Spinal cord (tissue), 10 donors: ENCODE data around the gene OTUD5. TPM values are rescaled to one million over a fixed set of nuclear protein-coding genes. Genes with fewer than 3 reads are reported as not detected.

ENCODE experiments used
- DNase-seq, 6 donors: peaks; one replicate each; pipeline versions ENCODE4 v3.0.0 to v3.0.0-alpha.2; 2013 to 2015; ENCODE audit warnings: low spot score in 6 of 6, low read depth in 4 of 6
- H3K27ac ChIP-seq: one replicate; pipeline ENCODE4 v1.5.1; 2013; ENCODE audit warnings: low read depth, low read length, control low read depth
- H3K27me3 ChIP-seq: one replicate; pipeline ENCODE4 v1.6.1; 2013; ENCODE audit warnings: low read length; ENCODE audit not compliant: control insufficient read depth, insufficient read depth
- H3K36me3 ChIP-seq: one replicate; pipeline ENCODE4 v1.6.1; 2013; ENCODE audit warnings: low read length; ENCODE audit not compliant: control insufficient read depth, insufficient read depth
- H3K4me1 ChIP-seq: one replicate; pipeline ENCODE4 v1.6.1; 2013; ENCODE audit warnings: low read length; ENCODE audit not compliant: control insufficient read depth, insufficient read depth
- H3K4me3 ChIP-seq: one replicate; pipeline ENCODE4 v1.5.1; 2013; ENCODE audit warnings: low read depth, low read length, control low read depth
- H3K9me3 ChIP-seq: one replicate; pipeline ENCODE4 v1.6.1; 2013; ENCODE audit warnings: low read length; ENCODE audit not compliant: control insufficient read depth, insufficient read depth
- WGBS: methylation state at CpG from one replicate; pipeline ENCODE4 v1.1.5; 2013; ENCODE audit warnings: missing lambda C conversion rate; ENCODE audit not compliant: insufficient coverage; 5-methylcytosine and 5-hydroxymethylcytosine counted together
- polyA plus RNA-seq, 2 donors: library from polyadenylated mRNA; unstranded; fragments of 120-200 nt; gene quantifications; one replicate each; pipeline ENCODE4 v1.2.1, GENCODE V29; 2013; ENCODE audit not compliant: insufficient read length in 2 of 2
- total RNA-seq, 2 donors: library from RNA; depleted of rRNA in 1 of 2; stranded (reverse); fragments of 120-200 nt in 1 of 2; fragments of >200 nt in 1 of 2; gene quantifications; one replicate each; pipeline versions ENCODE4 v1.2.3 to v1.2.4, GENCODE V29; 2013 to 2014
- donor health status: healthy.

OTUD5 gene
- total and polyA plus RNA-seq, 4 donors, result 27.9 to 81.4 (median 54.8) TPM

DNA sequence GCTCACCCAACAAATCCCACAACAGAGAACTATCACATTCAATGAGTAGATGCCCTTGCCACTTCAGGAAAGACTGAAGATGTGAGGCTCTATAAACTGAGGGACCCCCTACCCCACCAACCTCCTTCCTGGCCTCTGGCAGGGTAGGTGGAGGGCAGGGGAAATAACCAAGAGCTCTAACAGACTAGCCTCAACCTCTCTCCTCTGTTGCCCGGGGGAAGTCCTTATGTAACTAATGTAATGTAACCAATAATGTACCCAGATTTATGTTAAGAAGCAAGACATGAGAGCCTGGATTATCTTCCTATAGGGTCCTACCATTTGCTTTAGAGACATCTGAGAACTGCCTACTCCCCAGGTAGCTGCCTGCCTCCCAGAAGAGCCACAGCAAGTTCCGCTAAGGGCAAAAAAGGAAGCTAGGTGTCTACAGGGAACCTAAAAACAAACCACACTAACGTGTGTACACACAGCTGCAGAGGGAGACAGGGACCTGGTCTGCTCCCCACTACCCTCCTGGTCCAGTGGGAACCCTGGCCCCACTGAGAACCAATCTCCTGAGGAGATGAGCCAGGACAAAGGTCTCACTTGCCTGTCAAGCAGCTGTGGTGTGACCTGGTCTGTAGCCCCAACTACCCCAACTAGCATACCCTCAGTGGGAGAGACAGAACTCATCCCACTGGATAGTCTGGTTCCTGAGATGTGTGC is 17.7 kb downstream of the OTUD5 start:
- no peaks in the 10 kb centered on the region for H3K27me3 ChIP-seq
- no peak overlapping the region for H3K4me3 ChIP-seq
- H3K36me3 ChIP-seq, result peaks cover 4% of the 10 kb centered on the region
- H3K27ac ChIP-seq, result no peak overlapping the region
- 71% methylated on average over 2 of the region's 3 CpGs for WGBS
- H3K4me1 ChIP-seq, result no peaks in the 10 kb centered on the region
- DNase-seq, result no peak
- H3K9me3 ChIP-seq, result no peaks in the 10 kb centered on the region

DNA sequence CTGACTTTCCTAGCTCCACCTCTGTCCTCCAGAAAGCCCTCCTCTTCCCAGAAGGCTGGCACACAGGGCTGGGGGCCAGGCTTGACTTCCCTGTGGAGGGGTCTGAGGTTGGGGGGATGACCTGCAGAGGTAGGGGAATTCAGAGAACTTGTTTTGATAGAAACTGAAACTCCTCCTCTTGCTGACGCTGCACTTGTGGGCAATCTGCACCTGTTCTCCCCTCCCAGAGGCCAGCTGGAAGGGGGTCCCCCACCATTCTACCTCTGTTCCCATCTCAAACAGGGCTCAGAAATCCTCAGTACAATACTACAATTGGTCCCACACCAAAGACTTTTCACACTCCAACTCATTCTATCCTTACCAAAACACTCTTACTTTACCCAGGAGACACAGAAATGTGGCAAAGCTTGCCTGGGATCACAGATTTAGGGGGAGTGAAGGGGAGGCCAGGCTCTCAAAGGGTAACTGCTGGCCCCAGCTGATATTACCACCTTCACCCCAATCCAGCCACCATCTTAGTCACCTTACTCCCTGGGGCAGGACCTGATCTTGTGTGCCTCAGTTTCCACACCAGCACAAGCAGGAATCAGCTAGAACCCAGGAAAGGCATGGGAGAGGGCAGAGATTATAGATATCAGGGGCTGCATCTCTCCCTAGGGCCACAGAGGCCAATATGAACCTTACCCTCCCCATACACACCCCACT is 18.5 kb downstream of the OTUD5 start:
- peaks cover 9% of the 10 kb centered on the region for H3K36me3 ChIP-seq
- H3K9me3 ChIP-seq, result no peaks in the 10 kb centered on the region
- H3K27ac ChIP-seq, result no peak overlapping the region
- H3K4me1 ChIP-seq, result no peaks in the 10 kb centered on the region
- no peak for DNase-seq
- no peak overlapping the region for H3K4me3 ChIP-seq
- H3K27me3 ChIP-seq, result no peaks in the 10 kb centered on the region
- WGBS, result 47% methylated on average over 1 of the region's 1 CpG

DNA sequence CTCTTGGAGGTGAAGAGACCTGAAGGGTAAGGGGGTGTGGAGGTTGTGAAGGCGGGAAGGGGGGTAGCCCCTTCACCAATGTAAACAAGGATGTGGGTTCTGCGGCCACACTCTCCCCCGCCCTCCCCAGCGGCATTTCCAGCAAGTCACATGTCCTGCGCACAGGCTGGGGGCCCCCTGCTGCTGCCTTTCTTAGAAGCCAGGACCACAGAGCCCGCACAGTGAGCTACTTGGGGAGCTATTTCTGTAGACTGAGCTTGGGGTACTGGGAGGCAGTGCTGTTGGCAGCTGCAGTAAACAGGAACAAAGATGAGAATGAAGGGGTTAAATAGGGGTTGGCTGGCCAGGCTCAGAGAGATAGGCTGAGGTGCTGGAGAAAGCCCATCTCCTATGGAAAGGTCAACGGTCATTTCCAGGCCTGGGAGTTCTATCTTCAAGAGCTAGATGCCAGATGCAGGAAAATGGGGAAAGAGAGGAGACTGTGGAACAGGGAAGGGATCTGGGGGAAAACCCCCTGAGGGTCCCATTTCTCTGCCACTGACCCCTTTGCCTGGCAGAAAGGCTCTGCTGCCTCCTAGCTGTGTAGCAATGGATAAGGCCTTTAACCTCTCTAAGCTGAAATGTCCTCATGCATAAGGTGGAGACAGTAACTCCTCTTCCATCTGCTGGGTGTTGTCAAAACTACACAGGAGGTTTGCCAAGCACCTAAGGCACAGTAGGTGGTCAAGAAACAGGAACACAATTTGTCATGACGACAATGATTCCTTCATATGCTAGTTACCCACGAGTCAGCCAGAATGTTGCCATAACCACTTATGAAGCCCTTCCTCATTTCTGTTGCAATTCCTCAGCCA is 20.1 kb downstream of the OTUD5 start:
- Histone ChIP-seq H3K4me1 (no peaks in the 10 kb centered on the region), H3K27ac (no peak overlapping the region), H3K36me3 (peaks cover 11% of the 10 kb centered on the region), H3K9me3 (no peaks in the 10 kb centered on the region), H3K27me3 (no peaks in the 10 kb centered on the region), H3K4me3 (no peak overlapping the region)
- WGBS, result 37% methylated on average over 8 of the region's 9 CpGs
- DNase-seq, result no peak

- no peak for DNase-seq
- Histone ChIP-seq H3K9me3 (no peaks in the 10 kb centered on the region), H3K27ac (no peak overlapping the region), H3K4me1 (no peaks in the 10 kb centered on the region), H3K27me3 (no peaks in the 10 kb centered on the region), H3K4me3 (no peak overlapping the region), H3K36me3 (peaks cover 11% of the 10 kb centered on the region)
- WGBS, result 91% methylated on average over 7 of the region's 8 CpGs
Observed at GRCh38 chrX:48936429-48937053, 20.9 kb downstream of the OTUD5 start.

DNA sequence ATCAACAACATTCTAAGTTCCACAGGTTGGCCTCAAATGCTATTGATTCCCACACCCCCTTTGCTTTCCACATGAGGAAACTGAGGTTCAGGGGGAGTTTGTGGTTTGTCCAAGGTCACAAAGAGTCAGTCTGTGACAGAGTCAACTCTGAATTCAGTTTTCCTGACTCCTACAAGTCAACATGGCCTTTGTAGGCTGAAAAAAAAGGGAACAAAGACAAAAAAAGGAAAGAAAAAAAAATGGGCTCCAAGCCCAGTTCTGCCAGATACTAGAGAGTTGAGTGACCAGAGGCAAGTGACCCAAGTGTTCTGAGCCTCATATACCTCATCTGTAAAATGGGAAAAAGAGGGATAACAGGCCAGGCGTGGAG is 22.1 kb downstream of the OTUD5 start:
- no peak overlapping the region for H3K27ac ChIP-seq
- H3K4me3 ChIP-seq, result no peak overlapping the region
- WGBS, result no CpG with 5 or more reads among the region's 1 CpG
- H3K27me3 ChIP-seq, result no peaks in the 10 kb centered on the region
- peaks cover 2% of the 10 kb centered on the region for H3K9me3 ChIP-seq
- H3K4me1 ChIP-seq, result no peaks in the 10 kb centered on the region
- DNase-seq, result no peak
- H3K36me3 ChIP-seq, result peaks cover 15% of the 10 kb centered on the region

GRCh38 chrX:48934581-48935300 is 22.7 kb downstream of the OTUD5 start:
- H3K27ac ChIP-seq, result no peak overlapping the region
- H3K27me3 ChIP-seq, result no peaks in the 10 kb centered on the region
- H3K9me3 ChIP-seq, result peaks cover 2% of the 10 kb centered on the region
- H3K4me1 ChIP-seq, result no peaks in the 10 kb centered on the region
- peaks cover 15% of the 10 kb centered on the region for H3K36me3 ChIP-seq
- H3K4me3 ChIP-seq, result no peak overlapping the region
- DNase-seq, result no peak
- 60% methylated on average over 1 of the region's 7 CpGs for WGBS

DNA sequence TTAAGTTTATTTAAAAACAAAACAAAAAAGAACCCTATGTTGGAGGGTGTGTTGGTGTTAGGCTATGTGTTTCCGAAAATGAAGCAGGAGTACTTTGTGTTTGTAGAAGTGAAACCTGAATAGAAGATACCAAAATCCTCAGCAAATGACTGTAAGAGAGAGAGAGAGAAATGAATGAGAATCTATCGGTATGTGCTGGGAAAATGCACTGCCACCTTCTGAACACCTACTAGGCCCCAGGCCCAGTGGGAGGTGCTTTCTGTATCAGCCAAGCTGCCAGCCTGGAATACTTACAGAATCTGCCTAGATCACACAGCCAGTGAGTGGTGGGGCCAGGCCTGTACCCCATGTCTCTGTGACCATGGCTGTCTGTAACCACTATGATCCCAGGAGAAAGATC is 23.6 kb downstream of the OTUD5 start:
- Histone ChIP-seq H3K36me3 (peaks cover 15% of the 10 kb centered on the region), H3K27ac (no peak overlapping the region), H3K9me3 (peaks cover 2% of the 10 kb centered on the region), H3K4me3 (no peak overlapping the region), H3K27me3 (no peaks in the 10 kb centered on the region), H3K4me1 (no peaks in the 10 kb centered on the region)
- 80% methylated on average over 1 of the region's 2 CpGs for WGBS
- DNase-seq, result no peak

- Histone ChIP-seq H3K4me3 (no peak overlapping the region), H3K36me3 (peaks cover 38% of the 10 kb centered on the region), H3K4me1 (no peaks in the 10 kb centered on the region), H3K27me3 (no peaks in the 10 kb centered on the region), H3K27ac (no peak overlapping the region), H3K9me3 (peaks cover 2% of the 10 kb centered on the region)
- WGBS, result no CpG with 5 or more reads among the region's 2 CpGs
- no peak for DNase-seq
Observed at GRCh38 chrX:48927736-48928382, 29.5 kb downstream of the OTUD5 start.
